HEK293T (cell line): ENCODE results near the gene PLSCR4.

Experiments used
- ARNT ChIP-seq: fragments of 450-650 bp; IDR thresholded peaks from 2 replicates; pipeline ENCODE4 v1.6.1; 2017; ENCODE audit warnings: mild to moderate bottlenecking
- CTBP1 ChIP-seq: fragments of 450-650 bp; IDR thresholded peaks from 2 replicates; pipeline ENCODE4 v1.6.1; 2016; ENCODE audit warnings: borderline replicate concordance
- ELF4 ChIP-seq: fragments of 450-650 bp; IDR thresholded peaks from 2 replicates; pipeline ENCODE4 v1.6.1; 2017; ENCODE audit warnings: antibody characterized with exemption
- FOXA1 ChIP-seq: fragments of 450-650 bp; IDR thresholded peaks from 2 replicates; pipeline ENCODE4 v1.6.1; 2016; ENCODE audit warnings: mild to moderate bottlenecking
- FOXK2 ChIP-seq: fragments of 450-650 bp; IDR thresholded peaks from 2 replicates; pipeline ENCODE4 v1.6.1; 2016; ENCODE audit warnings: mild to moderate bottlenecking
- FOXM1 ChIP-seq: fragments of 450-650 bp; IDR thresholded peaks from 2 replicates; pipeline ENCODE4 v1.6.1; 2017; ENCODE audit warnings: mild to moderate bottlenecking, borderline replicate concordance
- L3MBTL2 ChIP-seq: fragments of 450-650 bp; conservative IDR thresholded peaks from 2 replicates; pipeline ENCODE4 v1.6.1; 2016; ENCODE audit warnings: mild to moderate bottlenecking
- NFRKB ChIP-seq: fragments of 450-650 bp; IDR thresholded peaks from 2 replicates; pipeline ENCODE4 v1.6.1; 2016; ENCODE audit warnings: mild to moderate bottlenecking, moderate library complexity
- SP1 ChIP-seq: fragments of 450-650 bp; IDR thresholded peaks from 2 replicates; pipeline ENCODE4 v1.6.1; 2017
- TARDBP ChIP-seq: fragments of 450-650 bp; IDR thresholded peaks from 2 replicates; pipeline ENCODE4 v1.6.1; 2016
- ZNF384 ChIP-seq: fragments of 450-650 bp; IDR thresholded peaks from 2 replicates; pipeline ENCODE4 v1.6.1; 2016

DNA sequence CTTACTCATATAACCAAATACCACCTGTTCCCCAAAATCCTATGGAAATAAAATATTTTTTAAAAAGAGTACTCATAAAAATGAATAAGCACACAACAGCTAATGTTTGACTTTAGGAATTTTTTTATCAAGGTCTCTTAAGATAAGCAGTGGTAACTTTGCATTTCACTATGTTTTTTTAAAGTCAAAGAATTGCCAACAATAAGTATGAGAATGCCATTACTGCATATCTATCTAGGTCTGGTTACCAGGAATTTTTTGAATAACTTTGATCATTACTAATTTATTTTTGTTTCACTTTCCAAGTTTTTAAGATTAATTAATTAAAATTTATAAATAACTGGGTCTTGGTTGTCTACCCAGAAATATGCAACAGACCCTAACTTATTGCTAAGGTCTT is 41.5 kb downstream of the PLSCR4 start:
- TF ChIP-seq FOXA1 (no peak), TARDBP (no peak), FOXM1 (no peak), NFRKB (no peak), L3MBTL2 (no peak), SP1 (no peak), CTBP1 (no peak), ZNF384 (no peak), ELF4 (no peak), FOXK2 (no peak), ARNT (no peak)
